Neural progenitor cell (in vitro differentiated cells): ENCODE results near the gene FILIP1. TPM values are rescaled to one million over a fixed set of nuclear protein-coding genes. Genes with fewer than 3 reads are reported as not detected.

Source experiments
- DNase-seq: peaks from one replicate; pipeline ENCODE4 v3.0.0-alpha.2; 2016; ENCODE audit warnings: low spot score
- H2AFZ ChIP-seq: fragments of 200-600 bp; sonication (generic); replicated peaks from 2 replicates; pipeline ENCODE4 v1.6.1; 2016; ENCODE audit warnings: antibody characterized with exemption
- H3F3A ChIP-seq: fragments of 200-600 bp; sonication (generic); 2 replicates; pipeline ENCODE4 v1.6.1; 2016; ENCODE audit warnings: antibody characterized with exemption, low read depth
- H3K27ac ChIP-seq: fragments of 200-600 bp; sonication (generic); 2 replicates; pipeline ENCODE4 v1.5.1; 2016; ENCODE audit warnings: mild to moderate bottlenecking
- H3K27me3 ChIP-seq: fragments of 200-600 bp; sonication (generic); 2 replicates; pipeline ENCODE4 v1.6.1; 2016; ENCODE audit warnings: mild to moderate bottlenecking, moderate library complexity
- H3K36me3 ChIP-seq: fragments of 200-600 bp; sonication (generic); 2 replicates; pipeline ENCODE4 v1.5.1; 2016
- H3K4me1 ChIP-seq: fragments of 200-600 bp; sonication (generic); 2 replicates; pipeline ENCODE4 v1.6.1; 2016; ENCODE audit warnings: mixed run types
- H3K4me2 ChIP-seq: fragments of 200-600 bp; sonication (generic); 2 replicates; pipeline ENCODE4 v1.6.1; 2016
- H3K4me3 ChIP-seq: fragments of 200-600 bp; sonication (generic); 2 replicates; pipeline ENCODE4 v1.5.1; 2016
- H3K79me2 ChIP-seq: fragments of 200-600 bp; sonication (generic); 2 replicates; pipeline ENCODE4 v1.6.1; 2016; ENCODE audit warnings: low read depth
- H3K9ac ChIP-seq: fragments of 200-600 bp; sonication (generic); 2 replicates; pipeline ENCODE4 v1.6.1; 2016
- H3K9me3 ChIP-seq: fragments of 200-600 bp; sonication (generic); 2 replicates; pipeline ENCODE4 v1.5.1; 2016; ENCODE audit warnings: low read depth
- H4K20me1 ChIP-seq: fragments of 200-600 bp; sonication (generic); 2 replicates; pipeline ENCODE4 v1.6.1; 2016; ENCODE audit warnings: low read depth
- H3K27ac Mint-ChIP-seq: 3 replicates; pipeline ENCODE4 v1.8.0; 2021; ENCODE audit warnings: mixed read lengths
- H3K27me3 Mint-ChIP-seq: 2 replicates; pipeline ENCODE4 v1.8.0; 2022; ENCODE audit warnings: low read depth, mild to moderate bottlenecking, inconsistent platforms, moderate library complexity, mixed read lengths; ENCODE audit not compliant: insufficient read depth
- H3K36me3 Mint-ChIP-seq: 3 replicates; pipeline ENCODE4 v1.8.0; 2021; ENCODE audit warnings: mixed read lengths
- H3K4me1 Mint-ChIP-seq: 3 replicates; pipeline ENCODE4 v1.8.0; 2021; ENCODE audit warnings: mixed read lengths
- H3K4me3 Mint-ChIP-seq: 3 replicates; pipeline ENCODE4 v1.8.0; 2021; ENCODE audit warnings: mild to moderate bottlenecking, moderate library complexity, mixed read lengths
- H3K9me3 Mint-ChIP-seq: 3 replicates; pipeline ENCODE4 v1.8.0; 2020; ENCODE audit warnings: mixed read lengths
- EZH2 ChIP-seq: fragments of 200-600 bp; sonication (generic); IDR thresholded peaks from 2 replicates; pipeline ENCODE4 v1.6.1; 2017; ENCODE audit warnings: antibody characterized with exemption, mild to moderate bottlenecking, moderate library complexity
- EZH2phosphoT487 ChIP-seq: fragments of 200-600 bp; sonication (generic); IDR thresholded peaks from 2 replicates; pipeline ENCODE4 v1.6.1; 2017; ENCODE audit warnings: antibody characterized with exemption
- total RNA-seq: library from RNA; depleted of rRNA; stranded (reverse); fragments of >200 nt; gene quantifications from 2 replicates; pipeline ENCODE4 v1.2.3, GENCODE V29; 2015; ENCODE audit warnings: low replicate concordance
- TF ChIP-seq, protein P1 (sequence below): fragments of 200-600 bp; sonication (generic); IDR thresholded peaks from 2 replicates; pipeline ENCODE4 v1.5.1; 2017; ENCODE audit warnings: antibody characterized with exemption, mild to moderate bottlenecking

Gene FILIP1
- total RNA-seq, 1 donor from 2014 or later: 22.6 TPM

DNA sequence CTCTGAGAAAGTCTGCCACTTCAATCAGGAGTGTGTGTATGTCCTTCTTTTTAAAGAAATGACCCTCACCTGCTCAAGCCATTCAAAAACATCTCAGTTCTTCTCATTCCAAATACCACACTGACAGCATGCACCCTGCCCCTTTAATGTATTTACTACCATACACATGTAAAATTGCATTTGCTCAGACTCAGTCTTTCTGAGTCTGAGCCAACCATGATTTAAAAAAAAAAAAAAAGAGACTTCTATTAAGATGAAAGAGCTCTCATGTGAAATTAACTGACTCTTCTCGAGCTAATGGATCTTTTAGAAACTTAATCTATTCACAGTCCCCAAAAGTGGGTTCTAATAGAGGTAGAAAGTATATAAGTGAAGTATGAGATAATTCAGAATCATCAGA, 1.4 kb upstream of the FILIP1 start:
- peaks cover 12% of the 10 kb centered on the region for H3F3A ChIP-seq
- TF ChIP-seq EZH2phosphoT487 (no peak), EZH2 (no peak)
- TF ChIP-seq, protein P1, sequence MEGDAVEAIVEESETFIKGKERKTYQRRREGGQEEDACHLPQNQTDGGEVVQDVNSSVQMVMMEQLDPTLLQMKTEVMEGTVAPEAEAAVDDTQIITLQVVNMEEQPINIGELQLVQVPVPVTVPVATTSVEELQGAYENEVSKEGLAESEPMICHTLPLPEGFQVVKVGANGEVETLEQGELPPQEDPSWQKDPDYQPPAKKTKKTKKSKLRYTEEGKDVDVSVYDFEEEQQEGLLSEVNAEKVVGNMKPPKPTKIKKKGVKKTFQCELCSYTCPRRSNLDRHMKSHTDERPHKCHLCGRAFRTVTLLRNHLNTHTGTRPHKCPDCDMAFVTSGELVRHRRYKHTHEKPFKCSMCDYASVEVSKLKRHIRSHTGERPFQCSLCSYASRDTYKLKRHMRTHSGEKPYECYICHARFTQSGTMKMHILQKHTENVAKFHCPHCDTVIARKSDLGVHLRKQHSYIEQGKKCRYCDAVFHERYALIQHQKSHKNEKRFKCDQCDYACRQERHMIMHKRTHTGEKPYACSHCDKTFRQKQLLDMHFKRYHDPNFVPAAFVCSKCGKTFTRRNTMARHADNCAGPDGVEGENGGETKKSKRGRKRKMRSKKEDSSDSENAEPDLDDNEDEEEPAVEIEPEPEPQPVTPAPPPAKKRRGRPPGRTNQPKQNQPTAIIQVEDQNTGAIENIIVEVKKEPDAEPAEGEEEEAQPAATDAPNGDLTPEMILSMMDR: no peak
- no peak overlapping the region for H3K9ac ChIP-seq
- Mint-ChIP-seq H3K27me3 (no peaks in the 10 kb centered on the region), H3K4me1 (peaks cover 15% of the 10 kb centered on the region), H3K36me3 (no peaks in the 10 kb centered on the region), H3K4me3 (no peak overlapping the region), H3K9me3 (no peaks in the 10 kb centered on the region), H3K27ac (no peak overlapping the region)
- no peaks in the 10 kb centered on the region for H3K9me3 ChIP-seq
- H2AFZ ChIP-seq: no peak overlapping the region
- no peaks in the 10 kb centered on the region for H4K20me1 ChIP-seq
- no peak overlapping the region for H3K4me3 ChIP-seq
- H3K36me3 ChIP-seq: no peaks in the 10 kb centered on the region
- H3K79me2 ChIP-seq: no peaks in the 10 kb centered on the region
- no peaks in the 10 kb centered on the region for H3K27me3 ChIP-seq
- H3K4me1 ChIP-seq: peaks cover 18% of the 10 kb centered on the region
- H3K27ac ChIP-seq: no peak overlapping the region
- DNase-seq: no peak
- no peak overlapping the region for H3K4me2 ChIP-seq

DNA sequence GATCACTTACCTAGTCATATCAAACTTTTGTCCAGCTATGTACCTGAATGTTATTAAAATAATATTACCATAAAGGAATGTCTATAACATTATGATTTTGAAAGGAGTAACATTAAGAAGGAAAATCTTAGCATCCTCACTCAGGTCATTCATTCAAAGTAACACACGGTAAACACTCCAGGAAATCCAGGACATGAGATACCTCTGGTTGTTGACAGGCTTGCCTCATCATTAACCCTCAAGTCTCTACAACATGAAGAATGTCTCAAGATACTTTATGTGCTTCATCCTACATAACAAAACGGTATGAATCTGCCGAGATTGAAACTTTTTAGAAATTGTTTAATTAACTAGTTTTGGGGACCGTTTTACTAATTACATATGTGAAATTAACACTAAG, 690 bp upstream of the FILIP1 start:
- Histone ChIP-seq H3K9me3 (no peaks in the 10 kb centered on the region), H3K4me3 (no peak overlapping the region), H2AFZ (no peak overlapping the region), H3K27ac (no peak overlapping the region), H3K27me3 (no peaks in the 10 kb centered on the region), H3K79me2 (no peaks in the 10 kb centered on the region), H3K36me3 (no peaks in the 10 kb centered on the region), H4K20me1 (no peaks in the 10 kb centered on the region), H3K4me1 (peaks cover 18% of the 10 kb centered on the region), H3K4me2 (peak overlapping the region; percentile 67), H3K9ac (no peak overlapping the region), H3F3A (peaks cover 12% of the 10 kb centered on the region)
- Mint-ChIP-seq H3K36me3 (no peaks in the 10 kb centered on the region), H3K27ac (no peak overlapping the region), H3K9me3 (no peaks in the 10 kb centered on the region), H3K27me3 (no peaks in the 10 kb centered on the region), H3K4me1 (peaks cover 15% of the 10 kb centered on the region), H3K4me3 (no peak overlapping the region)
- no peak for DNase-seq
- TF ChIP-seq, protein P1: no peak
- no peak for TF ChIP-seq EZH2
- no peak for TF ChIP-seq EZH2phosphoT487

DNA sequence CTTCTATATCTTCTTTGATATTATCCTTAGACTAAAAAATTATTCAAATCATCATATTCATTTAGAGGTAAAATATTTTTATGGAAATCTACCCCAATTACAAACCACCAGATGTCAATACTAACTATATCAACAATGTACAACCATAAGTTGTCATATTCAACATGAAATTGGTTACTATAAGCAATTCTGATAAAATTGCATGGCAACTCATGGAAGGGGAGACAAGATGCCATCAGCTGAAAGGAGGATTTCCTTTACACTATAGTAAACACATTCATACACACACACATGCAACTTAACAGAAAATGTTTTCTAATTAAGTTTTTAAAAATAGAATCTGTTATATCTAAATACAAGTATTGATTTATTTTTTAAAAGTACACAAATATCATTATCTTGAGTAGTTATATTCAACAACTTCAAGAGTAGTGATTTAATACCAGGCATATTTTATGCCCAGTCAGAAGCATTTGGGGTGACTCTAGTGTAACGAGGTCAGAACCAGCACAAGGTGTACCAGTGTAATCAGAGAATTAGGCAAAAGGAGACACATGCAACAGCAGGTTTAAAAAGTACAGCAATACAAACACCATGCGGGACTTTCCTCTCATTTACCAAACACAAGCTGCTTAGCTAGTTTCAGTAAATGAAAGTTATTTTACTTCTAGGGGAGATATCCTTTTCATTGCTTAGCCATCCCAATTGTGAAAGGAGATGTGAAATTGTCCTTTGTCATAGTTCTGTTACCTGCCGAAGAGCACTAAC, 1.0 kb downstream of the FILIP1 start:
- peaks cover 31% of the 10 kb centered on the region for H3K4me1 Mint-ChIP-seq
- no peaks in the 10 kb centered on the region for H3K27me3 Mint-ChIP-seq
- no peak for TF ChIP-seq EZH2
- no peak for TF ChIP-seq EZH2phosphoT487
- TF ChIP-seq, protein P1: no peak
- Histone ChIP-seq H3K27ac (no peak overlapping the region), H3K4me1 (peaks cover 32% of the 10 kb centered on the region), H3K79me2 (no peaks in the 10 kb centered on the region), H2AFZ (no peak overlapping the region), H3K9ac (no peak overlapping the region), H3K27me3 (no peaks in the 10 kb centered on the region), H3K4me3 (no peak overlapping the region), H3K36me3 (no peaks in the 10 kb centered on the region), H3K9me3 (no peaks in the 10 kb centered on the region), H3K4me2 (no peak overlapping the region), H3F3A (peaks cover 12% of the 10 kb centered on the region), H4K20me1 (no peaks in the 10 kb centered on the region)
- no peaks in the 10 kb centered on the region for H3K36me3 Mint-ChIP-seq
- no peak for DNase-seq
- no peak overlapping the region for H3K27ac Mint-ChIP-seq
- H3K4me3 Mint-ChIP-seq: no peak overlapping the region
- H3K9me3 Mint-ChIP-seq: no peaks in the 10 kb centered on the region
